SK-N-MC (cell line): Measurements from ENCODE around the gene FAM181A.

Experiments used
- DNase-seq: peaks from one replicate; pipeline ENCODE4 v3.0.0-alpha.2; 2011; ENCODE audit warnings: low read depth, low spot score
- H3K27ac ChIP-seq: fragments of 200-600 bp; sonication (generic); 2 replicates; pipeline ENCODE4 v1.5.1; 2016; ENCODE audit warnings: mixed run types
- H3K36me3 ChIP-seq: fragments of 200-600 bp; sonication (generic); 2 replicates; pipeline ENCODE4 v1.6.1; 2017; ENCODE audit warnings: antibody characterized with exemption, low read length, mixed read lengths; ENCODE audit not compliant: insufficient read depth
- H3K4me3 ChIP-seq: fragments of 200-600 bp; sonication (generic); 2 replicates; pipeline ENCODE4 v1.5.1; 2016
- H3K9ac ChIP-seq: fragments of 200-600 bp; sonication (generic); 2 replicates; pipeline ENCODE4 v1.8.0; 2017; ENCODE audit warnings: mixed run types, mixed read lengths; ENCODE audit not compliant: insufficient read length
- H3K9me3 ChIP-seq: fragments of 200-600 bp; sonication (generic); 2 replicates; pipeline ENCODE4 v1.6.1; 2017; ENCODE audit warnings: low read depth, mild to moderate bottlenecking, antibody characterized with exemption, low read length, moderate library complexity, mixed read lengths
- EZH2 ChIP-seq: fragments of 200-600 bp; sonication (generic); IDR thresholded peaks from one replicate; pipeline ENCODE4 v1.6.1; 2017; ENCODE audit warnings: antibody characterized with exemption
- FOXP2 ChIP-seq: optimal IDR thresholded peaks from 2 replicates; pipeline ENCODE3; 2011; ENCODE audit warnings: mild to moderate bottlenecking, moderate library complexity; ENCODE audit not compliant: insufficient read depth; ENCODE audit errors: extremely low read length, control extremely low read depth
- POLR2AphosphoS5 ChIP-seq: IDR thresholded peaks from 2 replicates; pipeline ENCODE4 v1.6.1; 2012; ENCODE audit warnings: mild to moderate bottlenecking, low read depth, low read length, borderline replicate concordance

The FAM181A gene

GRCh38 chr14:93943052-93943451, 15.9 kb downstream of the FAM181A start:
- H3K9ac ChIP-seq, result no peak overlapping the region
- no peak for TF ChIP-seq EZH2
- no peak for TF ChIP-seq FOXP2
- no peak for TF ChIP-seq POLR2AphosphoS5
- H3K4me3 ChIP-seq, result no peak overlapping the region
- no peak for DNase-seq
- no peaks in the 10 kb centered on the region for H3K9me3 ChIP-seq
- H3K36me3 ChIP-seq, result no peaks in the 10 kb centered on the region
- H3K27ac ChIP-seq, result no peak overlapping the region

- TF ChIP-seq FOXP2, result no peak
- no peak for TF ChIP-seq POLR2AphosphoS5
- TF ChIP-seq EZH2, result no peak
- Histone ChIP-seq H3K9me3 (no peaks in the 10 kb centered on the region), H3K27ac (no peak overlapping the region), H3K9ac (no peak overlapping the region), H3K4me3 (no peak overlapping the region), H3K36me3 (no peaks in the 10 kb centered on the region)
- DNase-seq, result no peak
Measured at GRCh38 chr14:93943930-93944329, 16.8 kb downstream of the FAM181A start.

DNA sequence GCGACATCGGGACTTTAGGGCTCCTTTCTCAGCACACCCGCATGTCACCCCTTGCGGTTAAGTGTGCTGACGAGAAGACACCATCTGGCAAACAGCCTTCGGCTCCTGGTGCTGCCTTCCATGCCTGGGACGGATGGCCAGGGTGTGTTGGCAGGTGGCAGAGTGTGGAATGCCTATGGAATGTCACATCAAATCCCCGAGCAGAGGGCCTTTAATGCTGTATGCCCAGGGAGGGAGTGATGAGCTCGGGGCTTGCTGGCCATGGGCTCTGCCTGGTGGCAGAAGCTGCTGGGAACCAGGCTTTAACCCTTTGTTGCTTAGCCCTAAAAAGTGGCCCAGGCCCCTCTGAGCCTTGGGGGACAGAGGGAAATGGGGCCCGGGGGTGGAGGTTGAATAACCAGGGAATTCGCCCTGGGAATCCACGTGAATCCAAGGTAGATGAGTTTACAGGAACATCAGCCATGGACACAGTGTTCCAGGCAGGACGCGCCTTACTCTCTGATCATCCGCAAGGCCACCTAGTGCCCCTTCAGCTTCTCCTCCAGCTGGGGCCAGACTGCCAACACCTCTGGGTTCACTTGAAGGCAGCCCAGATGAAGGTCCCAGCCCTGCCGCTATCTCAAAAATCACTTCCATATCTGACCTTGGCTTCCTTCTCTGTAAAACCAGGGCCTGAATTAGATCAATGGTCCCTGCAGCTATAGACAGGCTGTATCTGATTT, 17.4 kb downstream of the FAM181A start:
- Histone ChIP-seq H3K4me3 (no peak overlapping the region), H3K36me3 (no peaks in the 10 kb centered on the region), H3K9me3 (no peaks in the 10 kb centered on the region), H3K27ac (no peak overlapping the region), H3K9ac (no peak overlapping the region)
- TF ChIP-seq FOXP2 (no peak), POLR2AphosphoS5 (no peak), EZH2 (no peak)
- no peak for DNase-seq

- H3K4me3 ChIP-seq, result no peak overlapping the region
- H3K36me3 ChIP-seq, result no peaks in the 10 kb centered on the region
- TF ChIP-seq EZH2, result no peak
- no peak for TF ChIP-seq POLR2AphosphoS5
- no peak for TF ChIP-seq FOXP2
- no peak overlapping the region for H3K27ac ChIP-seq
- H3K9me3 ChIP-seq, result no peaks in the 10 kb centered on the region
- H3K9ac ChIP-seq, result no peak overlapping the region
- no peak for DNase-seq
Measured at GRCh38 chr14:93945070-93945399, 17.9 kb downstream of the FAM181A start.

DNA sequence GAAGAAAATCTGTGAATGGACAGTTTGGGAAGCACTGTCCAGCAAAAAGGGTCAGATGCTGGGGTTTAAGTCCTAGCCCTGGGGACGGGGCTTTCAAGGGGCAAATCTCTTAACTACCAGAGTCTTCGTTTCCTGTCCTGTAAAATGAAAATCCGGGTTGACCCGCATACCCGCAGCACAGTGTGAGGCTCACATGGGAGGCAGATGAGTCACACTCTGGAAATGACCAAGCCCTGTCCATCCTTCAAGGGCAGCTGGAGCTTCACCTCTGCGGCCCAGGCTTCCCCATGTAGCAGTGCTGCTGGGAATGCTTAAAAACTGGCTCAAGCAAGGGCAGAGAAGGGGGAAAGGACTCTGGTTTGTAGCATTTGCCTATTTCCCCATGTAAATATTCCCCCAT, 19.0 kb downstream of the FAM181A start:
- H3K4me3 ChIP-seq, result no peak overlapping the region
- no peaks in the 10 kb centered on the region for H3K36me3 ChIP-seq
- no peak overlapping the region for H3K9ac ChIP-seq
- H3K9me3 ChIP-seq, result no peaks in the 10 kb centered on the region
- no peak for DNase-seq
- TF ChIP-seq FOXP2, result no peak
- no peak for TF ChIP-seq POLR2AphosphoS5
- no peak for TF ChIP-seq EZH2
- H3K27ac ChIP-seq, result no peak overlapping the region

- Histone ChIP-seq H3K9me3 (no peaks in the 10 kb centered on the region), H3K27ac (no peak overlapping the region), H3K36me3 (no peaks in the 10 kb centered on the region), H3K9ac (no peak overlapping the region), H3K4me3 (no peak overlapping the region)
- DNase-seq, result no peak
- TF ChIP-seq EZH2 (no peak), FOXP2 (no peak), POLR2AphosphoS5 (no peak)
Measured at GRCh38 chr14:93946541-93947090, 19.5 kb downstream of the FAM181A start.

GRCh38 chr14:93947282-93947681, 20.1 kb downstream of the FAM181A start:
- Histone ChIP-seq H3K9ac (no peak overlapping the region), H3K4me3 (no peak overlapping the region), H3K27ac (no peak overlapping the region), H3K36me3 (no peaks in the 10 kb centered on the region), H3K9me3 (no peaks in the 10 kb centered on the region)
- no peak for TF ChIP-seq FOXP2
- TF ChIP-seq EZH2, result no peak
- TF ChIP-seq POLR2AphosphoS5, result no peak
- DNase-seq, result no peak

GRCh38 chr14:93949511-93950075, 22.4 kb downstream of the FAM181A start:
- H3K9me3 ChIP-seq, result no peaks in the 10 kb centered on the region

More at GRCh38 chr14:93949511-93950075, 22.4 kb downstream of the FAM181A start:
- TF ChIP-seq EZH2 (no peak), FOXP2 (no peak), POLR2AphosphoS5 (no peak)
- no peak overlapping the region for H3K9ac ChIP-seq
- no peak overlapping the region for H3K27ac ChIP-seq
- H3K36me3 ChIP-seq, result no peaks in the 10 kb centered on the region
- no peak overlapping the region for H3K4me3 ChIP-seq
- no peak for DNase-seq
